Tibial nerve (tissue), 3 donors: Measurements from ENCODE around the gene DDX56.

Source experiments
- CTCF ChIP-seq, 5 experiments: fragments of 200-600 bp in 3 of 5; fragments of 450-650 bp in 2 of 5; sonication (generic) in 3 of 5; IDR thresholded peaks; one replicate each; pipeline ENCODE4 v1.5.1; 2016 to 2019; ENCODE audit warnings: antibody characterized with exemption in 5 of 5, mild to moderate bottlenecking in 3 of 5, moderate library complexity in 2 of 5
- POLR2A ChIP-seq, 2 donors: fragments of 450-650 bp; IDR thresholded peaks; one replicate each; pipeline ENCODE4 v1.6.1; 2017; ENCODE audit warnings: antibody characterized with exemption in 2 of 2, mild to moderate bottlenecking in 2 of 2, moderate library complexity in 2 of 2

- TF ChIP-seq CTCF (IDR thresholded peaks at IDR 0.05) = no peak
- TF ChIP-seq POLR2A (IDR thresholded peaks at IDR 0.05) = no peak
Measured at GRCh38 chr7:44621034-44621749, 47.5 kb upstream of the DDX56 start.
